DMS53 (cell line): ENCODE data around the gene TNK2.
A peak's percentile ranks its signal among the peaks of the same experiment; 100 is the strongest.
"Not testable (repeated sequence)": the region's sequence is repeated elsewhere in the genome, so short reads cannot be mapped to it uniquely, and the experiment has no call there.

Experiments
- DNase-seq: peaks from one replicate; lab custom pipeline; 2025; lab: John Stamatoyannopoulos, UW

TNK2 gene

DNA sequence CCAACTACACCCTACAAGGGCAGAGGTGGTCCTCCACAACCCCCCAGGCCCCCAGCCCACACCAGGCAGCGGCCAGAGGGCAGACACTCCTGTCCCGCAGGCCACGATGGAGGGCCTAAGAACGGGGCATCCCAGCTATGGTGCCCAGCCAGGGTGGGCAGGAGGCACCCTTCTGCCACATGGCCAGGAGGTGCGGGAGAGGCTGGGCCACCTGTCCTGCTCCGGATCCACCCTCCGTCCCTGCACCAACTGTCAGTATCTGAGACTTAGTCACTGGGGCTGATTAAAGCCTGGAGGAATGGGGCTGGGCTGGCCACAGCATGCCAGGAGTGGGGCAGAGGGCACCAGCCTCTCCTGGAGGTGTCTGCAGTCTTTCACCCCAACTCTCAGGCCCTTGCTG is 37.9 kb downstream of the TNK2 start:
- DNase-seq: no peak

DNA sequence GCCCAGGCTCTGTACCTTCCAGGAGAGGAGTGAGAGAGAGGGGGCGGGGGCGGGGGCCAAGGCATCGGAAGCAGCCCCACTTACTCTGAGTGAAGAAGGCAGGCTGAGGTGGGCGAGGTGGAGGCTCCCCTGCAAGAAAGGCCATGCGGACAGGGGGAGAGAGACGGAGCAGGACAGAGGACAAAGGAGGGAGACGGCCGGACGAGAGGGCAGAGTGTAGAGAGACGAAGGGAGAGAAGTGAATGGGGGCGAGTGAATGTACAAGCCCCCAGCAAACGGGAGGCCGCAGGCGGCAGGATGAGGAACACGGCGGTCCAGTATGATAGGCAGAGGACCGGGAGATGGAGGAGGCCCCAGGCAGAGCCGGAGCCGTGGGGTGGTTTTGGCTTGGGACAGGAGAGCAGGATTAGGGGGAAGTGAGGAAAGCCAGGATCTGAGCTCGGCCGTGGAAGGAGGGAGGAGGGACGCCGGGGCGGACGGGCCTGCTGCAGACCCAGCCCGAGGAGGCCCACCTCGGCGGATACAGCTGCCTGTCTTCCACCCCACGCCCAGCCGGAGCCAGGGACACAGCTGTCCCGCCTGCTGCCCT is 38.8 kb downstream of the TNK2 start:
- DNase-seq: no peak

DNA sequence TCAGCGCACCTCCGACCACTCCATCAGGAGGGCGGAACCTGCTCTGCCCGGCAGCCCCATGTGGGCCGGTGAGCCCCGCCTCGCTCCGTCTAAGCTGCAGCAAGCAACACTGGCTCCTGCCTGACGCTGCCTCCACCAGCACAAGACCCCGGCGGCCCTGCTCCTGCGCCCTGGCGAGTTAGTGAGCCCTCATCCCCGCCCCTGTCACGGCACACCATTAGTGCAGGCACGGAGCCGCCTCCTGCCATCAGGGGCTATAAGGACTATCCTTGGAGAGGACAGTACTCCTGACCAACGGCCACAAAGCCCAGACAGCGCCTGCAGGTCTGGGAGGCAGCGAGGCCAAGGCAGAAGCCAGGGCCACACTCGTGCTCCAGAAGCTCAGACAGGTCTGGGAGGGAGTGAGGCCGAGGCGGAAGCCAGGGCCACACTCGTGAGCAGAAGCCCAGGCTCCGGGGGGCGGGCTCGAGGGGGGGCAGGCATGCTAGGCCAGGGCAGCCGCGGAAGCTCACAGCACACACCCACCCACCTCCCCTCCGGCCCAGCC is 39.4 kb downstream of the TNK2 start:
- DNase-seq: no peak

DNA sequence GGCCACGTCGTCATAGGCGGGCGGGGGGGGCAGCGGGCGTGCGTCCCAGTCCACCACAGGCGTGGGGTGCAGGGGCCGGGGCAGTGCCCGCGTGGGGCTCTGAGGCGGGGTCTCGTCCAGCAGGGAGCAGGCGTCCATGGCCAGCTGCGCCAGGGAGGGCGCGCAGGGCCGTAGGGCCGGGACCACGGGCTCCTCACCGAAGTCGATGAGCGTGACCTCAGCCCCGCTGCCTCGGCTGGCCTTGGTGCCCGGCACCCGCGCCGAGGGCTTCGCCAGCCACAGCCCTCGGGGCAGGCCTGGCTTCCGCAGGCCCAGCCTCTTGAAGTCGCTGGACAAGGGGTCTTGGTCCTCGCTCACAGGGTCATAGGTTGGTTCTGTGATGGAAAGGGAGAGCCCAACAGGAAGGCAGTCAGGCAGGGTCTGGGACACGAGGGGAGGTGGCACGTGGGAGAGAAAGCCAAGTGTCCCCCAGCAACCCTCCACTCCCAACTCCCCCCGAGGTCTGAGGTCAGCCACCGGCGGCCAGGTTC is 40.0 kb downstream of the TNK2 start:
- DNase-seq: no peak

DNA sequence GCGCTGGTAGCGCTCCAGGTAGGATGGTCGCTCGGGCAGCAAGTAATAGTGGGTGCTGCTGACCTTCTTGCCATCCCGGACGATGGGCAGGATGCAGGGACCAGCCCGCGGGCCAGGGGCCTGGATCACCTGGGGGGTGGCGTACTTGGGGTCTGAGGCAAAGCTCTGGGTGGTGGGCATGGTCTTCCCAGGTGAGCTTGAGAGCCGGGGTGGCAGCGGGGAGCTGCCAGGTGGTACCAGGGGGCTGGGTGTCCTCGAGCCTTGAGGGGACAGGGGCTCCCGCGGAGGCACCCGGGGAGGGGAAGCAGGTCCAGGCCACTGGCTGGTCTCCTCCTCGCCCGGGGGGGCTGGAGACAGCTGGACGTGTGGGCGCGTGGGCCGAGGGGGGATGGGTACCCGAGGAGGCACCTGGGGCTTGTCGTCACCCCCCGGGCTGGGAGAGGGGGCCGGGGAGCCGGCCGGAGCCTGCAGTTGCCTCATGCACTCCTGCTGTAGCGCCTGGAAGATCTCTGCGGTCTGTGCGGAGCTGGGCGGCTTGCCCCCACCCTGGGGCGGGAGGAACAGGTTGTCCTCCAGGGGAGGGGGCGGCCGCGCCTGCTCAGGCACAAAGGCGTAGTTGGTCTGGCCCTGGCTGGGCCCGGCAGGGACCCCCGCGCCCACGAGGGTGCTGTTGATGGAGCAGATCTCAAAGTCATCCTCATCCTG is 40.6 kb downstream of the TNK2 start:
- no peak for DNase-seq

DNA sequence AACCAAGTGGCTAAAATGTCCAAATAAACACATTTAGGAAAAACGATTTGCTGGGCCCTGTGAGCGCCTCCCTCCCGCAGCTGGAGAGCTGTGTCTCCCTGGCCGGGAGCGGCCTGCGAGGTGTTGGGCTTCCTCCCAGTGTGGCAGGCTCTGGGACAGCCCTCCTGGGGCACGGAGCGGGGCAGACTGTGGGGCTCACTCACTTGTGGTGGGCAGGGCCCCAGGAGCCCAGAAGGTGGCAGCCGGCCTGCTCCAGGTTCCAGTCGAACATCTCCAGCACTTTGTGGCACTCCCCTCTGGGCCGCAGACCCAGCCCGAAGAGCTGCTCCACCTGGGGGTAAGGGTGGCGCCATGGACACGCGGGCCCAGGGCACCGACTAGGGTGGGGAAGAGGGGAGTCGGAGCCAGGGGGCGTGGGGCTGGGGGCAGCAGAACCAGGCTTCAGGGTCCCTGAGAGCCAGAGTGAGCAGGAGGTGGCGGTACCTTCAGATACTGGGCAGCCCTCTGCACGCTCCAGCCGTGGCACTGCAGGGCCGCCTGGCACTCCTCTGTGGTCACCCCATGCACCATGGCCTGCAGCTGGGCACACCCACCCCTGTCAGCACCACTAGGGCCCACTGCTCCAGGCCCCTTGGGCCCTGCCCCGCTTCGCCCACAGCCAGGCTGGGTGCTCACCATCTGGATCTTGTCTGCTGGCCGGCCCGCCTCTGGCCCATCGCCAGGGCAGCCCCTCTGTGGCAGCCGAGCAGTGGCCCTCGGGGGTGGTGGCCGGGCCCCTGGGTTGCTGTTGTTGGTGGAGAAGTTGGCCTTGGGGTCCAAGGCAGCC is 41.5 kb downstream of the TNK2 start:
- DNase-seq: no peak

DNA sequence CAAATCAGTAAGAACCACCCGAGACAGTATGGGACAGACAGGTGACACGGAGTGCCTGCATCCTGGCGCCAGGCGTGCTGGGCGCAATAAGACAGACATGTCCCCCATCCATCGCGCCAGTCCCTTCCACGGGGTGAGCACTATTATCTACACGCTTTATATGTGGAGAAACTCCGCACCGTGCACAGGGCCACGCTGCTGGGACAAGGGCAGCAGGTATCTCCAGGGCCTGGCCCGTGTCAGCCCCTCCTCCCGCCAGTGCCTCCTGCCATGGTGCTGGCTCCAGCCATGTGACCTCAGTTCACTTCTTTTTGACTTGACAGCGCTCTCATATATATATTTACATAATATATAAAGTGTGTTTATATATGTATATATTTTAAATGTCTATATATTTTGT is 42.6 kb downstream of the TNK2 start:
- no peak for DNase-seq

DNA sequence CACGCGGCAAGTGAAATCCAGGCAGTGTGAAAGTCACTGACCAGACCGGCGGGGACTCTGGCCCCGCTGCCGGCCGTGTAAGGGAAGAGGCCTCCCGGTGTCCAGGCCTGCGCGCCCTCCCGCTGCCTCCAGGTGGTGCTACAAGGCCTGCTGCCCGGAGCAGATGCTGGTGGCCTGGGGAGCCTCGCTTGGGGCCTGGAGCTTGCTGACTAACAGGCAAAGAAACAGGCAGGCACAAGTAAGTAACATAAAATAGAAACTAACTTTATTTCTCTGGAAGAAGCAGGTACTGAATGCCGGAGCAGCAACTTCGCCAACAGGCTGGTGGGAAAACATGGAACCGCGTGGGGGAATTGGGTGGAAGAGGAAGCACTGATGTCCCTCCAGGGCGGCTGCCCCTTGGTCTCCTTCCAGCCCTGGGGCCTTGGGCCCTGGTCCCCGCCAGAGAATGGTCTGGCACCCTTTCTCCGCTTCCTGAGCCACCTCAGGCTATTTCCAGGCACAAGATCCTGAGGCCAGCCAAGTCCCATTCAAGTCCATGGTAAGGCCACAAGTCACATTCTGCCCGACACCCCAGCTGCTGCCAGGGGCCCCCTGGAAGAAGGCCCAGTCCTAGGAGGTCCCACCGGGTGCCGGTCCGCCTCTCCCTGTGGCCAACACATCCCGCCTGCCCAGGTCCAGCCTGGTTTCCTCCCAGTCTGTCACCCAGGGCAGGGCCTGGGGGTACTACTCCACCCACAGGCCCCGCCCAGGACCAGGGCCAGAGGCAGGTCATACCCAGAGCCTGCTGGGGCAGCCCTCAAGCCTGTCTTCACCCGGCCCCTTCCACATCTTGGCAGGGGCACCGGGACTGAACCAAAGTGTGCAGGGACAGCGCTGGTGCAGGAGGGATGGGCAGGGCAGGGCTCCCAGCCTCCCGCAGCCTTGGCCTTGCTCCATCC is 45.0 kb downstream of the TNK2 start:
- DNase-seq: peak; percentile 87

DNA sequence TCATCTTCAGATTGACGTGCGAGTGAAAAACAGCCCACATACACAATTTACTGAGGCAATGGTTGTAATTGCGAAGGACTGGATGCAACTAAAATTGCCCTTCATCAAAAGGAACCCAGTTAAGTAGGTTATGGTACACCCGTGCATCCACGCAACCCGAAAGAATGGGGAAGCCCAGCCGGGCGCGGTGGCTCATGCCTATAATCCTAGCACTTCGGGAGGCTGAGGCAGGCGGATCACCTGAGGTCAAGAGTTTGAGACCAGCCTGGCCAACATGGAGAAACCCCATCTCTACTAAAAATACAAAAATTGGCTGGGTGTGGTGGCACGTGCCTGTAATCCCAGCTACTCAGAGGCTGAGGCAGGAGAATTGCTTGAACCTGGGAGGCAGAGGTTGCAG is 46.0 kb downstream of the TNK2 start:
- not testable (repeated sequence) for DNase-seq

DNA sequence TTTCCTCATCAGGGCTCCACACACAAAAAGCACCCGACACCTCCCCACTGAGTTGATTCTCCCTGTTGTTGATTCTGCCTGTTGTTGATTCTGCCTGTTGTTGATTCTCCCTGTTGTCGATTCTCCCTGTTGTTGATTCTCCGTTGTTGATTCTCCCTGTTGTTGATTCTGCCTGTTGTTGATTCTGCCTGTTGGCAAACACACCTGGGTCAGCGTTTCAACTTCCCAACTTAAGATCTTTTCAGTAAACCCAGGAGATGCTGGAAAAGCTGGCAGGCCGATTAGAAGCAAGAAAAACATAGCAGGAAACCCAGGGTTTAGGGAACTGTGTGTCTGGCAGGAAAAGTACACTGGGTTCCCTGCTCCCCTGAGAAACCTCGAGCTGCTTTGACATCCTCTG is 47.9 kb downstream of the TNK2 start:
- DNase-seq: peak; percentile 26

DNA sequence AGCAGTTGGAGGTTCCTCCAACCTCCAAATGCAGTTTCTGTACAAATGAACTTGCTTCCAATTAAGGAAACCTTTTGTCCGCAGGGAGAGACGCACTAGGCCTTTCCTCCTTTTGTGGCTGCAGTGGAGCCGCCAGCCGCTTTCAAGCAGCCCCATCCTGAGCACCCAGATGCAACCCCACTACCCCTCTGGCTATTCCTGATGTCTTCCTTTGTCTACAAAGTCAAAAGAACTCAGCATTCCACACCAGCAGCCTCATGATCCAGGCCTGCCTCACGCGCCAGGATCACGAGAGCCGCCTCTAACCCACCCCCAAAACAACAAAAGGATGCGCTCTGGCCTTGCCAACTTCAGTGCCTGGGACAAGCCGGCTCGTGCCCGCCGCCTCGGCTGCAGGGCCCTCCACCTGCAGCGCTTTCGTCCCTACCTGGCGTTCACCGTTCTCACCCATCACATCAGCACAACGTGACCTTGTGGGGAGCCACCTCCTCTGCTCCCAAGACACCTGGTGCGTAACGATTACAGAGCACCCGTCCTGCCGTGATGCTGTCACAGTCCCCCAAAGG is 48.4 kb downstream of the TNK2 start:
- no peak for DNase-seq

DNA sequence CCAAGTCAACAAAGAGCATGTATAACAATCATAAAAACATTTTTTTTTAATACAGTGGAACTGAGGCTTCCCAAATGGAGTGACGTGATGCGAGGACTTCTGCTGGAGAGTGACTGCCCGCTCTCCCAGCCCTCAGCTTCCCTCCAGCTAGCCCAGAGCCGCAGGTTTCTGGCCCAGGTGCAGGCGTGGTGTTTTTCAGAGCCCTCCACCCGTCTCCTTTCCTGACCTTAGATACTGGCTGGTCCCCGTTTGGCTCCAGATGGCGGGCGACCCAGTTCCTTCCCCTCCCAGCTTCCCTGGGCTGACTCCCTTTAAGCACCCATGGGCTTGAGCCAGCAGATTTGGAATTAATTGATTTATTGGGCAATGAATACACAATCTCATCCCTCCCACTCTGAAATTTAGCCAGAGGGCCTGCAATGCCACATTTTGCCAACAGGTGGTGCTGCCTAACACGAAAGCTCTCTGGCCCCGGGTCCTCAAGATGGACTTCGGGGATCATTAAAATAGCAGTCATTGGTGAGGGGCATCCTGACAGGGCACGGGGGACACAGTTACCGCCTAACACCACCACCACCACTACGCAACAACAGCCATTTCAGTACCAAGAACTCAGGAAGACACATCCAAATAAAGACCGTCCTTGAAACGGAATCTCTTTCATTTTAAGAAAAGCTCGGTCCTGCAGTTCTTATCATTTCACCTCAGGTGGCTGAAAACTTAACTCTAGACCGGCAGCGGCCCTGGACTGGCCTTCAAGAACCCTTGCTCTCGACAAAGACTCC is 49.1 kb downstream of the TNK2 start:
- DNase-seq: peak; percentile 69

DNA sequence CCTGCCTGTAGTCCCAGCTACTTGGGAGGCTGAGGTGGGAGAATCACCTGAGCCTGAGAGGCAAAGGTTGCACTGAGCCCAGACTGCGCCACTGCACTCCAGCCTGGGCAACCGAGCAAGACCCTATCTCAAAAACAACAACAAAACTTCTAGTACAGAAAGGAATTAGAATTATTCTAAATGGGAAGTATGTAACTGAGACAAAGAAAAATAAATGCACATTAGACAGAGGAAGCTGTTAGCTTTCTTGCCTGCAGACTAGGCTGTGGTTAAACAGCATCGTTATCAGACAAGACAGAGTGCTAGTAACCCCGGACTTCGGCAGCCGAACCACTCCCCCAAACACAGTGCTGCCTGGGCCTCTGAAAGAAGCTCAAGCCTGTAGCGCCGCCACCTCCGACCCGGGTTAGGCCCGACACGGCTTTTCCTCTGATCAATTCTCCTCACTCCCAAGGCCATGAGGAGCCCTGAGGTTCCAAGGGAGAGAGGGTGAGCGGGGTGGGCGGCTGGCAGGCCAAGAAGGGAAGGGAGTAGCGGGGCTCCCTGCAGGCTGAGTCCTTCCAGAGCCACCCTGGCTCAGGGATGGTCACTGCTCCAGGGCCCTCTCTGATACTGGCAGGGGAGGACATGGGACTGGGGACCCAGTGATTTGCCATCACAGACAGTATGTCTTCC is 51.8 kb downstream of the TNK2 start:
- DNase-seq: no peak

DNA sequence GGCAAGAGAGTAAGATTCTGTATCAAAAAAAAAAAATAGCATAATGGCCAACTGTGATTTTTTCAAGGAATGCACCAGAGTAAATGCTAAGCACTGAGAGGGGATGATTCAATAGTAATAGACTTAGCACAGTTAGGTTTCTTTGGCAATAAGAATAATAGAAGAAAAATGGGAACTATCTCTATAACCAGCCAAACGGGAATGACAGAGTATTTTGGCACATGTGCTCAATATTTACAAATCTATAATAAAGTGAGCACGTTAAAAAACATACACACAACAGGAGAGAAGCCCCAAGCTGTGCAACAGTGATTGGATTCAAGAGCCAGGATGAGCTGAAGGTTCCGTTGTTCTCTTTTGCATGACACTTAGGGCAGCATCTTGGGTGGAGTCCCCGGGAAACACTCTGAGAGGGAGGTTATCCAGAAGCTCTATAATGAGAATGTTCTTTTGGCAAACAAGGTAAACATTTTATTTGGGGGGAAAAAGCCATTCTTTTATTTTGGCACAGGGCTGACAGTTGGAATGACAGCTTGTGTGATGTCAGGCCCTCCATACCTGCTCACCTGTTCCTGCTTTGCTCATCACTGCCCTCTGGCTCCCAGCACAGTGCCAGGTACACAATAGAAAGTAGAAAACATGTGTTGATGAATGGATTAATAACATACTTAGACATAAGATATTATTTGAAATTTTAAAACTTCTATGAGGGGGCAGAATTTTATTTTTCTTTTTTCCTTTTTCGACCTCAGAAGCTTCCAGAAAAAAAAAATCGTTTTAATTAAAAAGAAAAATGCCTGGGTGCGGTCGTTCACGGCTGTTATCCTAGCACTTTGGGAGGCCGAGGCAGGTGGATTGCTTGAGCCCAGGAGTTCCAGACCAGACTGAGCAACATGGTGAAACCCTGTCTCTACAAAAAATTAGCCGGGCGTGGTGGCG is 52.6 kb downstream of the TNK2 start:
- peak; percentile 43 for DNase-seq

DNA sequence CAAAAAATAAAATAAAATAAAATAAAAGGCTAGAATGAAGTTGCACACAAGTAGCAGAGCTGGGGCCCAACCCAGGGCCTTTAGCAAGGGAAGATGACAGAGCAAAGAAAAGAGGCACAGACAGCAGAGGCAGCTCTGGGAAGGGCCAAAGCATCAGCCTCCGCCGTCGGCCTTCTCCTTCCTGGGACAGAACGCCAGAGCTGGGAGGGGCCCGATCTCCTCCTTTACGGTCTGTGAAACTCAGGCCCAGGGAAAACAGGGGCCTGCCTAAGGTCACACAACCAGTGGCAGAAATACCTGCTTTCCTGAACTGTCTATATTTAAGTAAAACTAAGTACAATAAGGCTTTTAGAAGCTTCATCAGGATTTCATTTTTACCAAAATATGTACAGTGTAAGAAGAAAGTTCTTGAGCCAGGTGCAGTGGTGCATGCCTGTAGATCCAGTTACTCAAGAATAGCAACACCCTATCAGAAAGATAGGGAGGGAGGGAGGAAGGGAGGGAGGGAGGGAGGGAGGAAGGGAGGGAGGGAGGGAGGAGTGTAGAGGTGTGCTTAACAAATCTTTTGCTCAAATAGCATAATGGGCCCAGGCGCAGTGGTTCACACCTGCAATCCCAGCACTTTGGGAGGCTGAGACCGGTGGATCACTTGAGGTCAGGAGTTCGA is 53.6 kb downstream of the TNK2 start:
- DNase-seq: no peak

DNA sequence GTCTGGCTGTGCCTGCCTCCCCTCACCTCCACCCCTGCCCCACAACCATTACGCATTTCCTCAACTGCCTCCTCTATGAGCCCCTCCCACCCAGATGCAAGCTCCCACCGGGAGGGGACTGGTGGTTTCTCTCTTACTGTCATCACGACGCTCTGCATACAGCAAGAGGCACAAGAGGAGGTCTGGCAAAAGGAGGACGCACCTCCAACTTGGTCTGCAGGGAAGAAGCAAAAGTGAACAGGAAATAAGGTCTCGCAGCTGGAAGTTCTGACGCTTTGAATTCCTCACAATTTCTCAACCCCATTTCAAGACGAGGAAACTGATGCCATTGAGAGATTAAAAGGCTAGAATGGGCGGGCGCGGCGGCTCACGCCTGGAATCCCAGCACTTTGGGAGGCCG is 54.4 kb downstream of the TNK2 start:
- no peak for DNase-seq

DNA sequence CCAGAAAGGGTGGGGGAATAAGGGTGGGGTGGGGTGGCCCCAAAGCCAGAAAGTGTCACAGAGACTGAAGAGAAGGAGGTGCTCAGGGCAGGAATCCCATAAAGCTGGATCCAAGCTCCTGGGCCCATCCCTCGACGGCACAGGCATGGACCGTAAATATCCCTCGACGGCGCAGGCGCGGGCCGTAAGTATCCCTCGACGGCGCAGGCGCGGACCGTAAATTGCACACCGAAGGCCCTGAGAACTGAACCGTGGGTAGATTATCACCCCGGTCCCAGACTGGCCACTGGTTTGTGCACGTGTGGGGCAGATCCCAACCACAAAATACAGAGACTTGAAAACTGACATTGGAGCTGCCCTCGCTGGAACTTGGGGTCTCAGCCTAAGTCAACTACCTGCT is 55.3 kb downstream of the TNK2 start:
- DNase-seq: no peak
